ENCODE results near the gene CHAT. TPM values are rescaled to one million over a fixed set of nuclear protein-coding genes. Genes with fewer than 3 reads are reported as not detected.

CHAT gene
- total RNA-seq, 2 donors from 2014 or later = not detected

DNA sequence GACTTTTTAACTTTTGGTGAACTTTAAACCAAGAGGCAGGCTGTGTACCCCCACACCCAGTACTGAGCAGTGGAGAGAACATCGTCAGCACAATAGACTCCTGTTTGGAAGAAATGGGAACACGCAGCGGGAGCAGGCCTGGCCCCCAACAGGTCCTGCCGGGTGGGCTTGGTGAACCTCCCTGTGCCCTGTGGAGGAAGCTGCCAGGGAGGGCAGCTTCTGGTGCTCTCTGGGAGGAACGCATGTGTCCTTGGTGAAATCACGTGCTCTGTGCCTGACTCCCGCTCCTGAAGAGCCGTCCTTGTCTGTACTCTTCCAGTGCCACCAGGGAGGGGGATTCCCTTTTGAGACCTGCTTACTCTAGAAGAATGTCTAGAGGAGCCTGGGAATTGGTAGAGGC, 31.6 kb downstream of the CHAT start:
- Histone ChIP-seq H3K4me1 (ENCODE audit: control insufficient read depth in 1 of 2, low read depth in 2 of 2) (no peaks in the 10 kb centered on the region), H3K9me3 (no peaks in the 10 kb centered on the region), H3K36me3 (no peaks in the 10 kb centered on the region), H3K27ac (no peak overlapping the region), H3K4me3 (no peak overlapping the region), H3K27me3 (replicated peaks; ENCODE audit: insufficient read depth) (peaks cover 3% of the 10 kb centered on the region)
- no peak for DNase-seq (ENCODE audit: low spot score)
- no peak for TF ChIP-seq CTCF (IDR thresholded peaks at IDR 0.05)
- ATAC-seq (ENCODE audit: insufficient number of reproducible peaks, low FRiP score, low read depth) = no peak

DNA sequence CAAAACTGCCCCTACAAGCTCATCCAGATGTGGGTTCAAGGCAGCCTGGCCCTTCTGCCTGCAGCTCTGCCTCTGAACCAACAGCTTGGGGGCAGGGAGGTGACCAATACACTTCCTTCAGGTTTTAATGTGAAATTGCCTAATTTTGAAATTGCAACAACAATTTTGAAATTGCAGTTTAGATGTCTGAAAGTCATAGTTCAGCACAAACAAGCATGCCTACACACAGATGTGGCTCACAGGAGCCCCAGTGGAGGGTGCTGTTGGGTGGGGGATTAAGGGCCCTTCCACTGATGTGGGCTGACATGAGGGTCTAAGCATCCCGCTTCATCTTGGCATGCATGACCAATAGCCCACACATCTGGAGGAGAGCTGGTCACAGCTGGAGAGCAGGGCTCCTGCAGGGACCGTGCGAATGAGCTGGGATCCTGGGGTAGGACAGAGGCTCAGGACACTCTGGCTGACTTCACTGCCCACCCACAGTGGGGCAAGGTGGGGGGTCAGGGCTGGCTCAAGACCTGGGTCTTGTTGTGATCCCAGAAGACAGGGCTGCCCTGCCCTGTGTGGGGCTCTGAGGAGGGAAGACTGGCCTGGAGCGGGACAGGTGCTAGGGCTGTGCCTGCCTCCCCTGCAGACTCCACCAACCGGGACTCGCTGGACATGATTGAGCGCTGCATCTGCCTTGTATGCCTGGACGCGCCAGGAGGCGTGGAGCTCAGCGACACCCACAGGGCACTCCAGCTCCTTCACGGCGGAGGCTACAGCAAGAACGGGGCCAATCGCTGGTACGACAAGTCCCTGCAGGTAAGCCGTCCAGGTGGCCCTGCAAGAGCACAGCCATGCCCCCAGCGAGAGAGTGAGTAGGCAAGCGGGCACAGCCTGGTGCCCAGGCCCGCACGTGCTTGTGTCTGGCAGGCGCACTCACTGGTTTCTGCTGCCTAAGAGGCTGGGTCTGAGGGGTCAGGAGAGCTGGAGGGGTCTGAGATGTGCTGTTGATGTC, 32.3 kb downstream of the CHAT start:
- H3K36me3 ChIP-seq = no peaks in the 10 kb centered on the region
- H3K27me3 ChIP-seq (replicated peaks; ENCODE audit: insufficient read depth) = peaks cover 3% of the 10 kb centered on the region
- DNase-seq (ENCODE audit: low spot score) = no peak
- no peak overlapping the region for H3K27ac ChIP-seq
- H3K4me3 ChIP-seq = no peak overlapping the region
- no peaks in the 10 kb centered on the region for H3K9me3 ChIP-seq
- TF ChIP-seq CTCF (IDR thresholded peaks at IDR 0.05) = no peak
- ATAC-seq (ENCODE audit: insufficient number of reproducible peaks, low FRiP score, low read depth) = no peak
- no peaks in the 10 kb centered on the region for H3K4me1 ChIP-seq (ENCODE audit: control insufficient read depth in 1 of 2, low read depth in 2 of 2)

- no peak for TF ChIP-seq CTCF (IDR thresholded peaks at IDR 0.05)
- DNase-seq (ENCODE audit: low spot score) = no peak
- Histone ChIP-seq H3K9me3 (no peaks in the 10 kb centered on the region), H3K4me3 (no peak overlapping the region), H3K36me3 (no peaks in the 10 kb centered on the region), H3K27ac (no peak overlapping the region), H3K27me3 (replicated peaks; ENCODE audit: insufficient read depth) (peaks cover 3% of the 10 kb centered on the region), H3K4me1 (ENCODE audit: control insufficient read depth in 1 of 2, low read depth in 2 of 2) (no peaks in the 10 kb centered on the region)
- ATAC-seq (ENCODE audit: insufficient number of reproducible peaks, low FRiP score, low read depth) = no peak
Measured at GRCh38 chr10:49647554-49647953, 33.7 kb downstream of the CHAT start.

DNA sequence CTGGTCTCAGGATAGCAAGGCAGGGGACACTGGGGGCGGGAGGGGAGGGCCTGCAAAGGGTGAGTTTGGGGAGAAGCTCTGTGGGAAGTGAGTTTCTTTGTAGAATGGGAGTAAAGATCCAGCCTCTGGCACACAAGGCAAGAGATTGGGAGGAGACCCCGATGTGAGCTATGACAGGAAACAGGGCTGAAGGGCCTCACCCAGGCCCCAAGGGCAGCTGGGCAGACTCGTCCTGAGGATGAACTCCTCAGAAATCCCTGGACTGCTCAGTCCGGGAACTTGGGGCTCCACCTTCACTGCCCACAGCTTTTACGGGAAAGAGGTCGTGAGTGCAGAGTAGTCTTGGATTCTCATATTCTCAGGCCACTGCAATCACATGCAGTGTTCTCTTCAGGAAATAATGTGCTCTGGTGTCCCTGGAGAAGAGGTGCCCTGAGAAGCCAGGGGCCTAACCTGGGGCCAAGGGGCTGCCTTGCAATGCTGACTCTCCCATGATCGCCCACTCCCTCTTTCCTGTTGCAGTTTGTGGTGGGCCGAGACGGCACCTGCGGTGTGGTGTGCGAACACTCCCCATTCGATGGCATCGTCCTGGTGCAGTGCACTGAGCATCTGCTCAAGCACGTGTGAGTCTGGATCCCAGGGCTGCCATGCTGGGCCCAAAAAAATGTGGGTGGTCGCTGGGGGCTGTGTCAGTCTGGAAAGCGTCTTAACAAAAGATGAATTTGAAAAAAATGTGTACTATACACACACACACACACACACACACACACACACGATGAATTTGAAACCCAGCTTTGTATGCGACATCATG, 34.4 kb downstream of the CHAT start:
- H3K9me3 ChIP-seq = no peaks in the 10 kb centered on the region
- H3K27ac ChIP-seq = no peak overlapping the region
- no peak for DNase-seq (ENCODE audit: low spot score)
- H3K27me3 ChIP-seq (replicated peaks; ENCODE audit: insufficient read depth) = peaks cover 3% of the 10 kb centered on the region
- H3K4me1 ChIP-seq (ENCODE audit: control insufficient read depth in 1 of 2, low read depth in 2 of 2) = no peaks in the 10 kb centered on the region
- no peak for TF ChIP-seq CTCF (IDR thresholded peaks at IDR 0.05)
- ATAC-seq (ENCODE audit: insufficient number of reproducible peaks, low FRiP score, low read depth) = no peak
- H3K4me3 ChIP-seq = no peak overlapping the region
- H3K36me3 ChIP-seq = no peaks in the 10 kb centered on the region

- Histone ChIP-seq H3K27me3 (replicated peaks; ENCODE audit: insufficient read depth) (peaks cover 3% of the 10 kb centered on the region), H3K9me3 (no peaks in the 10 kb centered on the region), H3K27ac (no peak overlapping the region), H3K4me1 (ENCODE audit: control insufficient read depth in 1 of 2, low read depth in 2 of 2) (no peaks in the 10 kb centered on the region), H3K4me3 (no peak overlapping the region), H3K36me3 (no peaks in the 10 kb centered on the region)
- no peak for DNase-seq (ENCODE audit: low spot score)
- TF ChIP-seq CTCF (IDR thresholded peaks at IDR 0.05) = no peak
- no peak for ATAC-seq (ENCODE audit: insufficient number of reproducible peaks, low FRiP score, low read depth)
Measured at GRCh38 chr10:49649294-49649693, 35.5 kb downstream of the CHAT start.

All from thoracic aorta (tissue), 2 donors.